CMK (cell line): ENCODE results near the gene RAP1GAP2.

Experiments used
- DNase-seq: peaks from one replicate; pipeline ENCODE4 v3.0.0-alpha.2; 2010; ENCODE audit warnings: low read depth

Gene RAP1GAP2

GRCh38 chr17:2853283-2854142 lies 57.3 kb downstream of the RAP1GAP2 start:
- no peak for DNase-seq

- no peak for DNase-seq
These were observed 58.2 kb downstream of the RAP1GAP2 start for GRCh38 chr17:2854143-2855055.

GRCh38 chr17:2855063-2855600 lies 58.9 kb downstream of the RAP1GAP2 start:
- no peak for DNase-seq

GRCh38 chr17:2856727-2857126 lies 60.5 kb downstream of the RAP1GAP2 start:
- no peak for DNase-seq

- DNase-seq = no peak
These were observed 63.8 kb downstream of the RAP1GAP2 start for GRCh38 chr17:2860045-2860444.

GRCh38 chr17:2860883-2861282 lies 64.6 kb downstream of the RAP1GAP2 start:
- no peak for DNase-seq

- DNase-seq = no peak
These were observed 66.0 kb downstream of the RAP1GAP2 start for GRCh38 chr17:2862197-2862596.

- no peak for DNase-seq
These were observed 67.0 kb downstream of the RAP1GAP2 start for GRCh38 chr17:2863204-2863603.

- no peak for DNase-seq
These were observed 69.0 kb downstream of the RAP1GAP2 start for GRCh38 chr17:2865228-2865627.

- no peak for DNase-seq
These were observed 71.5 kb downstream of the RAP1GAP2 start for GRCh38 chr17:2867441-2868424.

- no peak for DNase-seq
These were observed 73.4 kb downstream of the RAP1GAP2 start for GRCh38 chr17:2869604-2870003.

- no peak for DNase-seq
These were observed 75.0 kb downstream of the RAP1GAP2 start for GRCh38 chr17:2871205-2871604.

- DNase-seq = no peak
These were observed 75.5 kb downstream of the RAP1GAP2 start for GRCh38 chr17:2871720-2872119.

- no peak for DNase-seq
These were observed 76.0 kb downstream of the RAP1GAP2 start for GRCh38 chr17:2872282-2872681.

GRCh38 chr17:2874189-2874686 lies 78.0 kb downstream of the RAP1GAP2 start:
- DNase-seq = no peak

- DNase-seq = no peak
These were observed 79.4 kb downstream of the RAP1GAP2 start for GRCh38 chr17:2875608-2876007.

GRCh38 chr17:2876467-2876866 lies 80.2 kb downstream of the RAP1GAP2 start:
- no peak for DNase-seq

- DNase-seq = no peak
These were observed 82.6 kb downstream of the RAP1GAP2 start for GRCh38 chr17:2878751-2879254.

GRCh38 chr17:2880050-2880449 lies 83.8 kb downstream of the RAP1GAP2 start:
- DNase-seq = no peak

- no peak for DNase-seq
These were observed 85.1 kb downstream of the RAP1GAP2 start for GRCh38 chr17:2881295-2881694.
